Measurements from ENCODE around the gene RALGAPA2. TPM values are rescaled to one million over a fixed set of nuclear protein-coding genes. Genes with fewer than 3 reads are reported as not detected.
A peak's percentile ranks its signal among the peaks of the same experiment; 100 is the strongest.

Gene RALGAPA2
- total RNA-seq, 1 experiment from 2014 or later = 18.2 TPM

- DNase-seq (ENCODE audit: low spot score) (peak; percentile 42), ATAC-seq (peak; percentile 15; the same call in 1 of the 2 replicates)
- Mint-ChIP-seq H3K27me3 (ENCODE audit: low read depth) (no peaks in the 10 kb centered on the region), H3K9me3 (no peaks in the 10 kb centered on the region), H3K4me1 (peaks cover 64% of the 10 kb centered on the region), H3K36me3 (no peaks in the 10 kb centered on the region), H3K27ac (peak overlapping the region; percentile 79; the same call in 1 of the 2 replicates), H3K4me3 (no peak overlapping the region)
- POLR2A ChIA-PET = no interaction called here
- TF ChIP-seq, protein P1, sequence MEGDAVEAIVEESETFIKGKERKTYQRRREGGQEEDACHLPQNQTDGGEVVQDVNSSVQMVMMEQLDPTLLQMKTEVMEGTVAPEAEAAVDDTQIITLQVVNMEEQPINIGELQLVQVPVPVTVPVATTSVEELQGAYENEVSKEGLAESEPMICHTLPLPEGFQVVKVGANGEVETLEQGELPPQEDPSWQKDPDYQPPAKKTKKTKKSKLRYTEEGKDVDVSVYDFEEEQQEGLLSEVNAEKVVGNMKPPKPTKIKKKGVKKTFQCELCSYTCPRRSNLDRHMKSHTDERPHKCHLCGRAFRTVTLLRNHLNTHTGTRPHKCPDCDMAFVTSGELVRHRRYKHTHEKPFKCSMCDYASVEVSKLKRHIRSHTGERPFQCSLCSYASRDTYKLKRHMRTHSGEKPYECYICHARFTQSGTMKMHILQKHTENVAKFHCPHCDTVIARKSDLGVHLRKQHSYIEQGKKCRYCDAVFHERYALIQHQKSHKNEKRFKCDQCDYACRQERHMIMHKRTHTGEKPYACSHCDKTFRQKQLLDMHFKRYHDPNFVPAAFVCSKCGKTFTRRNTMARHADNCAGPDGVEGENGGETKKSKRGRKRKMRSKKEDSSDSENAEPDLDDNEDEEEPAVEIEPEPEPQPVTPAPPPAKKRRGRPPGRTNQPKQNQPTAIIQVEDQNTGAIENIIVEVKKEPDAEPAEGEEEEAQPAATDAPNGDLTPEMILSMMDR (IDR thresholded peaks at IDR 0.05) = peak; percentile 37; the same call in 1 of the 2 replicates
- TF ChIP-seq, protein P2, sequence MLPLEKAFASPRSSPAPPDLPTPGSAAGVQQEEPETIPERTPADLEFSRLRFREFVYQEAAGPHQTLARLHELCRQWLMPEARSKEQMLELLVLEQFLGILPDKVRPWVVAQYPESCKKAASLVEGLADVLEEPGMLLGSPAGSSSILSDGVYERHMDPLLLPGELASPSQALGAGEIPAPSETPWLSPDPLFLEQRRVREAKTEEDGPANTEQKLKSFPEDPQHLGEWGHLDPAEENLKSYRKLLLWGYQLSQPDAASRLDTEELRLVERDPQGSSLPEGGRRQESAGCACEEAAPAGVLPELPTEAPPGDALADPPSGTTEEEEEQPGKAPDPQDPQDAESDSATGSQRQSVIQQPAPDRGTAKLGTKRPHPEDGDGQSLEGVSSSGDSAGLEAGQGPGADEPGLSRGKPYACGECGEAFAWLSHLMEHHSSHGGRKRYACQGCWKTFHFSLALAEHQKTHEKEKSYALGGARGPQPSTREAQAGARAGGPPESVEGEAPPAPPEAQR (CRISPR knock-in tag; IDR thresholded peaks at IDR 0.05) = no peak
- CTCF ChIA-PET = interaction anchor here (0.9 to 2.7 kb wide), 5 partner anchors 9 to 360 kb away, joined by 3 to 13 read pairs (median 4); no protein-coding TSS in a partner anchor
Observed at GRCh38 chr20:20465252-20465651, 247.2 kb downstream of the RALGAPA2 start.

- Mint-ChIP-seq H3K4me1 (peaks cover 70% of the 10 kb centered on the region), H3K36me3 (no peaks in the 10 kb centered on the region), H3K27me3 (ENCODE audit: low read depth) (no peaks in the 10 kb centered on the region), H3K27ac (peak overlapping the region; percentile 94), H3K4me3 (peak overlapping the region; percentile 48), H3K9me3 (no peaks in the 10 kb centered on the region)
- TF ChIP-seq, protein P3, sequence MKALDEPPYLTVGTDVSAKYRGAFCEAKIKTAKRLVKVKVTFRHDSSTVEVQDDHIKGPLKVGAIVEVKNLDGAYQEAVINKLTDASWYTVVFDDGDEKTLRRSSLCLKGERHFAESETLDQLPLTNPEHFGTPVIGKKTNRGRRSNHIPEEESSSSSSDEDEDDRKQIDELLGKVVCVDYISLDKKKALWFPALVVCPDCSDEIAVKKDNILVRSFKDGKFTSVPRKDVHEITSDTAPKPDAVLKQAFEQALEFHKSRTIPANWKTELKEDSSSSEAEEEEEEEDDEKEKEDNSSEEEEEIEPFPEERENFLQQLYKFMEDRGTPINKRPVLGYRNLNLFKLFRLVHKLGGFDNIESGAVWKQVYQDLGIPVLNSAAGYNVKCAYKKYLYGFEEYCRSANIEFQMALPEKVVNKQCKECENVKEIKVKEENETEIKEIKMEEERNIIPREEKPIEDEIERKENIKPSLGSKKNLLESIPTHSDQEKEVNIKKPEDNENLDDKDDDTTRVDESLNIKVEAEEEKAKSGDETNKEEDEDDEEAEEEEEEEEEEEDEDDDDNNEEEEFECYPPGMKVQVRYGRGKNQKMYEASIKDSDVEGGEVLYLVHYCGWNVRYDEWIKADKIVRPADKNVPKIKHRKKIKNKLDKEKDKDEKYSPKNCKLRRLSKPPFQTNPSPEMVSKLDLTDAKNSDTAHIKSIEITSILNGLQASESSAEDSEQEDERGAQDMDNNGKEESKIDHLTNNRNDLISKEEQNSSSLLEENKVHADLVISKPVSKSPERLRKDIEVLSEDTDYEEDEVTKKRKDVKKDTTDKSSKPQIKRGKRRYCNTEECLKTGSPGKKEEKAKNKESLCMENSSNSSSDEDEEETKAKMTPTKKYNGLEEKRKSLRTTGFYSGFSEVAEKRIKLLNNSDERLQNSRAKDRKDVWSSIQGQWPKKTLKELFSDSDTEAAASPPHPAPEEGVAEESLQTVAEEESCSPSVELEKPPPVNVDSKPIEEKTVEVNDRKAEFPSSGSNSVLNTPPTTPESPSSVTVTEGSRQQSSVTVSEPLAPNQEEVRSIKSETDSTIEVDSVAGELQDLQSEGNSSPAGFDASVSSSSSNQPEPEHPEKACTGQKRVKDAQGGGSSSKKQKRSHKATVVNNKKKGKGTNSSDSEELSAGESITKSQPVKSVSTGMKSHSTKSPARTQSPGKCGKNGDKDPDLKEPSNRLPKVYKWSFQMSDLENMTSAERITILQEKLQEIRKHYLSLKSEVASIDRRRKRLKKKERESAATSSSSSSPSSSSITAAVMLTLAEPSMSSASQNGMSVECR (CRISPR knock-in tag; IDR thresholded peaks at IDR 0.05; ENCODE audit: borderline replicate concordance) = 0 out of 2 replicates have a peak, but pooled peaks have one; percentile 49
- TF ChIP-seq, protein P4, sequence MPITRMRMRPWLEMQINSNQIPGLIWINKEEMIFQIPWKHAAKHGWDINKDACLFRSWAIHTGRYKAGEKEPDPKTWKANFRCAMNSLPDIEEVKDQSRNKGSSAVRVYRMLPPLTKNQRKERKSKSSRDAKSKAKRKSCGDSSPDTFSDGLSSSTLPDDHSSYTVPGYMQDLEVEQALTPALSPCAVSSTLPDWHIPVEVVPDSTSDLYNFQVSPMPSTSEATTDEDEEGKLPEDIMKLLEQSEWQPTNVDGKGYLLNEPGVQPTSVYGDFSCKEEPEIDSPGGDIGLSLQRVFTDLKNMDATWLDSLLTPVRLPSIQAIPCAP (CRISPR knock-in tag; IDR thresholded peaks at IDR 0.05) = no peak
- no peak for TF ChIP-seq CREM (CRISPR knock-in tag; IDR thresholded peaks at IDR 0.05)
- TF ChIP-seq SP1 (CRISPR knock-in tag; conservative IDR thresholded peaks at IDR 0.05) = peak; percentile 51; the same call in 1 of the 2 replicates
- TF ChIP-seq FOXK1 (CRISPR knock-in tag; IDR thresholded peaks at IDR 0.05) = peak; percentile 66; the same call in 1 of the 2 replicates
- TF ChIP-seq, protein P5, sequence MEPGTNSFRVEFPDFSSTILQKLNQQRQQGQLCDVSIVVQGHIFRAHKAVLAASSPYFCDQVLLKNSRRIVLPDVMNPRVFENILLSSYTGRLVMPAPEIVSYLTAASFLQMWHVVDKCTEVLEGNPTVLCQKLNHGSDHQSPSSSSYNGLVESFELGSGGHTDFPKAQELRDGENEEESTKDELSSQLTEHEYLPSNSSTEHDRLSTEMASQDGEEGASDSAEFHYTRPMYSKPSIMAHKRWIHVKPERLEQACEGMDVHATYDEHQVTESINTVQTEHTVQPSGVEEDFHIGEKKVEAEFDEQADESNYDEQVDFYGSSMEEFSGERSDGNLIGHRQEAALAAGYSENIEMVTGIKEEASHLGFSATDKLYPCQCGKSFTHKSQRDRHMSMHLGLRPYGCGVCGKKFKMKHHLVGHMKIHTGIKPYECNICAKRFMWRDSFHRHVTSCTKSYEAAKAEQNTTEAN (CRISPR knock-in tag; IDR thresholded peaks at IDR 0.05) = 0 out of 2 replicates have a peak, but pooled peaks have one; percentile 34
- TF ChIP-seq, protein P6, sequence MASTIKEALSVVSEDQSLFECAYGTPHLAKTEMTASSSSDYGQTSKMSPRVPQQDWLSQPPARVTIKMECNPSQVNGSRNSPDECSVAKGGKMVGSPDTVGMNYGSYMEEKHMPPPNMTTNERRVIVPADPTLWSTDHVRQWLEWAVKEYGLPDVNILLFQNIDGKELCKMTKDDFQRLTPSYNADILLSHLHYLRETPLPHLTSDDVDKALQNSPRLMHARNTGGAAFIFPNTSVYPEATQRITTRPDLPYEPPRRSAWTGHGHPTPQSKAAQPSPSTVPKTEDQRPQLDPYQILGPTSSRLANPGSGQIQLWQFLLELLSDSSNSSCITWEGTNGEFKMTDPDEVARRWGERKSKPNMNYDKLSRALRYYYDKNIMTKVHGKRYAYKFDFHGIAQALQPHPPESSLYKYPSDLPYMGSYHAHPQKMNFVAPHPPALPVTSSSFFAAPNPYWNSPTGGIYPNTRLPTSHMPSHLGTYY (CRISPR knock-in tag; IDR thresholded peaks at IDR 0.05) = no peak
- TF ChIP-seq NR2C2 (CRISPR knock-in tag; IDR thresholded peaks at IDR 0.05) = no peak
- no peak for TF ChIP-seq RELA (CRISPR knock-in tag; IDR thresholded peaks at IDR 0.05; ENCODE audit: borderline replicate concordance)
- TF ChIP-seq ZNF423 (CRISPR knock-in tag; IDR thresholded peaks at IDR 0.05) = 0 out of 2 replicates have a peak, but pooled peaks have one; percentile 18
- TF ChIP-seq ETV6 (CRISPR knock-in tag; IDR thresholded peaks at IDR 0.05) = 0 out of 2 replicates have a peak, but pooled peaks have one; percentile 22
- TF ChIP-seq CBFB (CRISPR knock-in tag; IDR thresholded peaks at IDR 0.05; ENCODE audit: low read depth) = 0 out of 2 replicates have a peak, but pooled peaks have one; percentile 31
- TF ChIP-seq MAX (CRISPR knock-in tag; IDR thresholded peaks at IDR 0.05) = 0 out of 2 replicates have a peak, but pooled peaks have one; percentile 24
- TF ChIP-seq ZBTB21 (CRISPR knock-in tag; IDR thresholded peaks at IDR 0.05; ENCODE audit: borderline replicate concordance) = peak; percentile 56
- TF ChIP-seq TEAD1 (CRISPR knock-in tag; IDR thresholded peaks at IDR 0.05) = 0 out of 2 replicates have a peak, but pooled peaks have one; percentile 24
- no peak for TF ChIP-seq STAT6 (CRISPR knock-in tag; conservative IDR thresholded peaks at IDR 0.05; ENCODE audit: low read depth)
- ChIA-PET POLR2A (interaction anchor here (0.6 to 1.1 kb wide), 3 partner anchors 9 to 50 kb away, joined by 3 to 4 read pairs (median 3); no protein-coding TSS in a partner anchor), CTCF (interaction anchor here (0.7 to 2.7 kb wide), 8 partner anchors 9 to 130 kb away, joined by 3 to 13 read pairs (median 4); no protein-coding TSS in a partner anchor)
- DNase-seq (ENCODE audit: low spot score) (peak; percentile 61), ATAC-seq (peak; percentile 91)
Observed at GRCh38 chr20:20463933-20464374, 248.5 kb downstream of the RALGAPA2 start.
